HG02943 (cell line): ENCODE data around the gene SEMA7A.
"Not testable (repeated sequence)": the region's sequence is repeated elsewhere in the genome, so short reads cannot be mapped to it uniquely, and the experiment has no call there.

Source experiments
- ATAC-seq: cut with Tn5 transposase; IDR thresholded peaks from one replicate; pipeline ENCODE4 v1.9.1; 2021; ENCODE audit warnings: mild to moderate bottlenecking, low read depth, moderate library complexity; ENCODE audit not compliant: unreplicated experiment

The SEMA7A gene

DNA sequence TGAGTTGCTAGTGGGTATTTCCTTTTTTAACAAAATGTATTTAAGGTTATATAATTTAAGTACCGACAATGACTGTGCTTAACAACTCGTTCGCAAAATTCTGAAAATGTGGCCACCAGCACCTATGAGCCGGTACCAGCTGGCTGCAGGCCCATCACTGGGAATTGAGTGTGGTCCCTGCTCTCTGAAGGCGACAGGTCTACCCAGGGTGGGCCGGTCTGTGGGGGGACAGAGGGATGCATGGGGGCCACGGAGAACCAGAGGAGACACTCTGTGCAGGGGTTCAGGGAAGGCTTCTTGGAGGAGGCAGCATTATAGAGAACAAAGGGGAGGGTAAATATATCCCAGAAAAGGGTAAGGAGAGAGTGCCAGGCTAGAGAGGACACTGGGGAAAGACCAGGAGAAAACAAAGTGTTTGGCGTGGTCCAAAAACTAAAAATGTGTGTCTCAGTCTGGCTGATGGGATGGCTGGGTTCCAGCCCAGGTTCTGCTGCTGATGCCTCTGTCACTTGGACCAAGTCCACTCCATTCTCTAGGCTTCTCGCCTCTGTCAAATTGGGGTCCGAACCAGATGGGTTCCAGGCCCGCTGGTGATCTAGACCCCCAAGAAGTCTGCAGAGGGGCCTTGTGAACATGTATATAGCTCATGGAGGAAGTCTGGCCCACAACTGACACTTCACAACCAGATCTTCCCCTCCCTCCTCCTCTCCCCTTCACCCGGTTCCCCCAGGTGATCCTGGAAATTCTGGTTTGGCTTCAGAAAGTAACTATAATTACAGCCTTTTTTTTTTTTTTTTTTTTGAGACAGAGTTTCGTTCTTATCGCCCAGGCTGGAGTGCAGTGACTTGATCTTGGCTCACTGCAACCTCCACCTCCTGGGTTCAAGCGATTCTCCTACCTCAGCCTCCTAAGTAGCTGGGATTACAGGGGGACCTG lies 55.7 kb downstream of the SEMA7A start:
- no peak for ATAC-seq

DNA sequence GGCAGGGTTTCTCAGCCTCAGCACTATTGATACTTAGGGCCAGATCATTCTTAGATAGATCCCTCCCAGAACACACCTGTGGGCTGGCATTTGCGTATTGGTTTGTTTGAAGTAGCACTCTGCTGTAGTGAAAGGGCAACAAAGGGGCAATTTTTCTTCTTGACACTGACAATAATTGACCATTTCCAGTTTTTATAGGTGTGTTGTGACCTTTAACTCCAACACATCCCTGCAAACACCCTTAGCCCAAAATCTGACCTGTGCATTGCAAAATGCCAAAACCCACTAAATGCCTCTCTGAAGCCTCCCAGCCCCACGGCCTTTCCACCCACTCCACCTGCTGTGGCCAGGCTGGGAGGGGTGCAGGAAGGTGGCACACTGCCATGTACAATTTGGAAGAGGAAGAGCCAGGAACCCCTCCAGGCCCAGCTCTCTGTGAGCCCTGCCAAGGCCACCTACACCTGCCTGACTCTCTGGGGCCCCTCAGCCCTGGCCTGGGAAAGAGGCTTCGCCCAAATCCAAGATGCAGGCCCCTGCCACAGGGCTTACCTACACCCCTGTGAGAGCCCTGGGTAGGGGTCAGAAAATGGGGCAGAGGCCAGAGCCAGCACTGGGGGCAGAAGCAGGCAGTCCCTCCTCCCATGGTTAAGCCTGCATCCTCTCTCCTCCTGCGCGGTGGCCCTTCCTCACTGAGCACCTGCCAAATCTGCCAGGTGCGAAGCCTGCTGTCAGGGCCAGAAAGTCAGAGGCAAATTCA lies 56.8 kb downstream of the SEMA7A start:
- ATAC-seq: no peak

DNA sequence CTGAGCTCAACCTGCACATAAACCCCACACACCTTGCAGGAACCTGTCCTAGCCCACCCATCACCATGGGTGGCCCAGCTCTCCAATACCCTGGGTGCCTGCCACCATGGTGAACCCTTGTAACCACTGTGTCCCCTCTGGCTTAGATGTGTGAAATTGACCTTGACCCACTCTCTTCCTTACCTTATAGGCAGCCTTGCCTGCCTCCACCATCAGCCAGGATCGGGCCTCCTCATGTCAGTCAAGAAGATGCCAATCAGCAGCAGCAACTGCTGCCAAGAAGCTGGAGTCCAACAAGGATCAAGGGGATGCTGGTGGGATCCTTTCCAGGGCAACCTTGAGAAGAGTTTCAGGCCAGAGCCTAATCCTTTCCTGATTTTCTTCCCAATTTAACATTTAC lies 57.5 kb downstream of the SEMA7A start:
- no peak for ATAC-seq

DNA sequence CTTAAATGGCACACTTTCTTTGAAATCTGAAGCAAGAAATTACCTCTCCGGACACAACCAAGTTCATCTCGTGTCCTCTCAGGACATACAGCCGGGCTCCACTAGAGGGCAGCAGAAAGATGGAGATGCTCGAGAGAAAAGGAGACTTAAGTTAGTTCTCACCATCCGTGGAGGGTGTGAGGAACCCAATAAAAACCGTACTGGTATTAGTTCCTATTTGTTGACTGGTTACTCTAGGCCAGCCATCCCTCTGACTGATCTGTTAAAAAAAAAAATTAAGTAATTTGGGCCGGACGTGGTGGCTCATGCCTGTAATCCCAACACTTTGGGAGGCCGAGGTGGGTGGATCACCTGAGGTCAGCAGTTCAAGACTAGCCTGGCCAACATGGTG lies 58.5 kb downstream of the SEMA7A start:
- no peak for ATAC-seq

DNA sequence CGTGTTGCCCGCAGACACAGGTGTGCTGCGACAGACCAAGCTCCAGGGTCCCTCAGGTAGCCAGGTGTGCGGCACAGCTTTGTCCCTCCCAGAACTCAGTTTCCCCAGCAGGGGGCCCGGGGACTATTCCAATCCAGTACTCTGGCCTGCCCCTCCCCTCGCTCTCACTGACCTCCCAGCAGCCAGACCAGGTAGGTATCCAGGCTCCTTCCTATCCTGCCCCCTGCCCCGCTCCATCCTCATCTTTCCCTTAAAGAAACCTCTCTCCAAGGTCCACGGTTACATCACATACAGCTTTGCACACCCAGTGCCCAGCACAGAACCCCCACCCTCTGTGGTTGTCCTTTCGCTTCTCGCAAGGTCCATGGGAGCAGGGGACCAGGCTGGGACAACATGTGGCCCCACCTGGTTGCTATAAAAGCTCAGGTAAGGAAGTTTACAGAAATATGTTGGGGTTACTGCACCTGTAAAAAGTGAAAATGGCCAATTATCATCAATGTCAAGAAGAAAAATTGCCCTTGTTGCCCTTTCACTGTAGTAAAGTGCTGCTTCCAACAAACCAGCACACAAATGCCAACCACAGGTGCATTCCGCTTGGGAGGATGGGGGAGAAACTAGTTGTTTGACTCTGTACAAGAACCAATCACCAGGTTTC lies 59.0 kb downstream of the SEMA7A start:
- ATAC-seq: peak; percentile 6

GRCh38 chr15:74373731-74374647 lies 59.8 kb downstream of the SEMA7A start:
- peak; percentile 62 for ATAC-seq

- ATAC-seq: no peak
Measured at GRCh38 chr15:74373056-74373650, 60.6 kb downstream of the SEMA7A start.

GRCh38 chr15:74370471-74370870 lies 63.3 kb downstream of the SEMA7A start:
- ATAC-seq: no peak

DNA sequence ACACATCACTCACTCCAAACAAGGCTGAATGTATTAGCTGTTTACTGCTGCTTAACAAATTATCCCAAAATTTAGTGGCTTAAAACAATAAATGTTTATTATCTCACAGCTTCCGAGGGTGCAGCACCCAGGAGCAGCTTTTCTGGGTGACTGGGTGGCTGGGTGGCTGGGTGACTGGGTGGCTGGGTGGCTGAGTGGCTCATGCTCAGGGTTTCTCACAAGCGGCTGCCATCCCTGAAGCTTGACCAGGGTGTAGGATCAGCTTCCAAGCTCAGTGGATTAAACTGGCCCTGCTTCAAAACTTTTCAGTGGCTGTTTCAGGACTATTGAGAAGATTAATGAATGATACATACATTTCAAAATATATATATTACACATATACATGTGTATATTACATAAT lies 64.0 kb downstream of the SEMA7A start:
- no peak for ATAC-seq

GRCh38 chr15:74369084-74369745 lies 64.5 kb downstream of the SEMA7A start:
- ATAC-seq: no peak

GRCh38 chr15:74368121-74368520 lies 65.6 kb downstream of the SEMA7A start:
- ATAC-seq: no peak

GRCh38 chr15:74367296-74367854 lies 66.4 kb downstream of the SEMA7A start, which contains the start of gene CYP11A1:
TSS of gene CYP11A1 (minus strand) at chr15:74367646. CDS start at chr15:74367585, 61 bp downstream.
- ATAC-seq: no peak

GRCh38 chr15:74365598-74366445 lies 67.9 kb downstream of the SEMA7A start:
- no peak for ATAC-seq

- no peak for ATAC-seq
Measured at GRCh38 chr15:74364936-74365597, 68.7 kb downstream of the SEMA7A start.

DNA sequence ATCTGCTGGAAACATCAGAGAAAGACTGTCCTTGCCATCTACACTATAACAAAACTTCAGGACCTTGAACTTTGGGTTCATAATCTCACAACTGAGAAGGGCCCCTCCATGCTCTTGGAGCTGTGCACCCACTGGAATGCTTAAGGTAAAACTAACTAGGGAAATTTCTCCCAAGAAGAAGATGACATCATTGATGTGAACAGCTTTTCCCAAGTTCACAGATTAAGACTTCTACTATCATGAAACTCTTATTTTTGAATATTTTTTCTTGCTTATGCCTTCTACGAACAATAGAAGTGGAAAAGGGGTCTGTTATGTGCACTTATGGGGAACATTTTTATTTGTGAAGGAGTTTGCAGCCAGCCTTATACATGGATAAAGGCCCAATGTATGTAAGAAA lies 71.3 kb downstream of the SEMA7A start:
- no peak for ATAC-seq

- ATAC-seq: not testable (repeated sequence)
Measured at GRCh38 chr15:74360855-74361254, 72.9 kb downstream of the SEMA7A start.

DNA sequence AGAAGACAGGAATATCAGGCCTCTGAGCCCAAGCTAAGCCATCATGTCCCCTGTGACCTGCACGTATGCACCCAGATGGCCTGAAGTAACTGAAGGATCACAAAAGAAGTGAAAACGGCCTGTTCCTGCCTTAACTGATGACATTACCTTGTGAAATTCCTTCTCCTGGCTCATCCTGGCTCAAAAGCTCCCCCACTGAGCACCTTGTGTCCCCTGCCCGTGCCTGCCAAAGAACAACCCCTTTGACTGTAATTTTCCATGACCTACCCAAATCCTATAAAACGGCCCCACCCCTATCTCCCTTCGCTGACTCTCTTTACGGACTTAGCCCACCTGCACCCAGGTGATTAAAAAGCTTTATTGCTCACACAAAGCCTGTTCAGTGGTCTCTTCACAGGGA lies 74.4 kb downstream of the SEMA7A start:
- not testable (repeated sequence) for ATAC-seq
